Omental fat pad (tissue), 4 donors: ENCODE data around the gene TRAM2. TPM values are rescaled to one million over a fixed set of nuclear protein-coding genes. Genes with fewer than 3 reads are reported as not detected.

Source experiments
- ATAC-seq: fragments of 150-250 bp; one replicate; pipeline ENCODE4 v1.9.1; 2016; ENCODE audit warnings: mild to moderate bottlenecking, moderate library complexity; ENCODE audit not compliant: low FRiP score
- DNase-seq: peaks from one replicate; pipeline ENCODE4 v3.0.0-alpha.2; 2019; ENCODE audit warnings: low spot score
- total RNA-seq, 4 donors: library from RNA; depleted of rRNA; stranded (reverse); fragments of >200 nt; gene quantifications; one replicate each; pipeline ENCODE4 v1.1.0, GENCODE V29; 2016
- TF ChIP-seq, protein P1 (sequence below), 3 donors: fragments of 450-650 bp; IDR thresholded peaks; one replicate each; pipeline ENCODE4 v1.5.1; 2016 to 2017; ENCODE audit warnings: antibody characterized with exemption in 3 of 3, mild to moderate bottlenecking in 3 of 3, moderate library complexity in 2 of 3

Gene TRAM2
- total RNA-seq, 4 donors from 2014 or later: 17.8 to 29.8 (median 26.3) TPM

DNA sequence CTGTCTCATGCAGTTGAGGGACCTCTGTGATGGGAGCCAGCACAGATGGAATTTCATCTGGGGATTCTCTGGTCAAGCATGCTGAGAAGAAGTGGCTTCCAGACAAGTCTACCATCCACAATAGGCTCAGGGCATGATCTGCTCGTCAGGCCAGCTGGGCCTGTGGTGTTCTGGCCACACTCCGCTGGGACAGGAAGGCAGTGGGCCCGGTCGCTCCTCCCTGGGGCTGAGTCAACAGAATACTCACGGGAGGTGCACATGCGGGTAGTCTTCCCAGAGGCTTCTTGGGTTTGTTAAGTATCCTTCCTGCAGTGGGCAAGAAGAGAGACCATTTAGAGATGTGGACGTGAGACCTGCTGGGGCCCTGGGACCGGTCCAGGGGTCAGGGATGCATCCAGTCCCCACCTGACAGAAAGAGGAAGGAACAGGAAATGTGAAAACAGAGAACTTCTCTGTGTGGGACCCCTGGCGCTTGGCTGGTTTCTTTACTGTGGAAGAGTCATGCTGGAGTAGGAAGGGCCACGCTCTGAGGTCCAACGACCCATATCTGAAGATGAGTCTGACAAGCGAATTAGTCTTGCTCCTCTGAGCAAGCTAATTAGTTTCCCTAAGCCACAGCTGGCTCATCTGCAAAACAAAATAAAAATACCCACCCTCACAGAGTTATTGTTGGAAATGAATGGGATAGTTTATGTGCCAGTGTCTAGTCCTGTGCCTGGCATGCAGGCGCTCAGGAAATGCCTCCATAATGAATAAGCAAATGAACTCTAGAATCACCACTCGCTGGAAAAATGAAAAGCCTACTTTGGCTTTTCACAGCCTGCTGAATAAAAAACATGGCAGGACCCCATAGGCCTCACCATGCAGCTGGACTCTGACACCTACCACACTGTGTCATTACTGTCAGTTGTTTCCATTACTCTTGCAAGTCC, 67.3 kb downstream of the TRAM2 start:
- ATAC-seq (no peak), DNase-seq (no peak)
- TF ChIP-seq, protein P1, sequence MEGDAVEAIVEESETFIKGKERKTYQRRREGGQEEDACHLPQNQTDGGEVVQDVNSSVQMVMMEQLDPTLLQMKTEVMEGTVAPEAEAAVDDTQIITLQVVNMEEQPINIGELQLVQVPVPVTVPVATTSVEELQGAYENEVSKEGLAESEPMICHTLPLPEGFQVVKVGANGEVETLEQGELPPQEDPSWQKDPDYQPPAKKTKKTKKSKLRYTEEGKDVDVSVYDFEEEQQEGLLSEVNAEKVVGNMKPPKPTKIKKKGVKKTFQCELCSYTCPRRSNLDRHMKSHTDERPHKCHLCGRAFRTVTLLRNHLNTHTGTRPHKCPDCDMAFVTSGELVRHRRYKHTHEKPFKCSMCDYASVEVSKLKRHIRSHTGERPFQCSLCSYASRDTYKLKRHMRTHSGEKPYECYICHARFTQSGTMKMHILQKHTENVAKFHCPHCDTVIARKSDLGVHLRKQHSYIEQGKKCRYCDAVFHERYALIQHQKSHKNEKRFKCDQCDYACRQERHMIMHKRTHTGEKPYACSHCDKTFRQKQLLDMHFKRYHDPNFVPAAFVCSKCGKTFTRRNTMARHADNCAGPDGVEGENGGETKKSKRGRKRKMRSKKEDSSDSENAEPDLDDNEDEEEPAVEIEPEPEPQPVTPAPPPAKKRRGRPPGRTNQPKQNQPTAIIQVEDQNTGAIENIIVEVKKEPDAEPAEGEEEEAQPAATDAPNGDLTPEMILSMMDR (IDR thresholded peaks at IDR 0.05): no peak

DNA sequence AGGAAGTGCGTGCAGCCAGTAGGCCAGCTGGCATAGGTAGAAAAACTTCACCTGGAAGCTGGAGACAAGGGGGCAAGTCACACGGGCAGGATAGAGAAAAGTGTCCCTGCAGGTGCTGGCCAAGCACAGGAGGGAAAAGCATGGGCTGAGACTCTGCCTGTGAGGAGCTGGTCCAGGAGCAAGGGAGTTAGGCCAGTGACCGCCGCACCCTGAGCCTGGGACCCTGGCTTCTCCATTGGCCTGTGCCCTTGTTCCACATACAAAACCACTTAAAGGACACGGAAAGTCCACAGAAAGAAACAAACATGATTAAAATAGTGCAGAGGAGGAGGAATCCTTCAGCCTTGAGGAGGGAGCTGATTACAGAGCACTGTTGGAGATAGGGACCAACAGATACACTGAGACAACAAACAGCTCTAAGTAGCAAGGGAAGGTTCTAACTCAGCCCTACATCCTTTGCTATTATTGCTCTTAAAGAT, 68.6 kb downstream of the TRAM2 start:
- no peak for DNase-seq

DNA sequence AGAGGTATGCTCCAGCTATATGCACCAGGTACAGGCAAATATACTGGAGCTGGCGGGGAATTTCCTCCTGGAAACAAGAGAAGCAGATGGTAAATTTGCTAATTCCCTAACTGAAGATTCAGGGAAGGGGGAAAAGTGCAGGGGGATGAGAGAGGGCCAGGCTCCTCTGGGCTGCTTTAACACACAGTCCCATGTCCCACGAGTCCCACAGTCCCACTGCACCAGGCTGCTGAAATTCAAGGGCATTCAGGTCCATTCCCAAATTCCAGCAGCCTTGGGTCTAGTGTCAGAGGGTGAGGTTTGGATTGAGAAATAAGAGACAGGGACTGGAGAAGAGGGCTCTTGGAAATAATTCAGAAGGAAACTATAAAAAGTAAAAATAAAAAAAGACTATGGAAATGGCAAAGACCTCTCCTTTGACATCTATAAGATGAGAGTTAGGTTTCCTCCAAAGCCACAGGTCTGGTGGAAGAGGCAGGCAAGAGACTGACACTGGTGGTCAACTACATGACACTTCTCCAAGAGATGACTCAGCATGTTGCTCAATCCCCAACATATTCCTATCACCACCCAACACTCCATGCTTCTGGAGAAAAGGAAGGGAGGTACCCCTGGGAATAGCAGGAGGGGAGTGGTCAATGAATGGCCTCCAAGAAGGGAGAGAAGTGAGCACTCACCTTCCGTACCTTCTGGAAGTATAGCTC, 69.2 kb downstream of the TRAM2 start:
- TF ChIP-seq, protein P1 (IDR thresholded peaks at IDR 0.05): no peak
- ATAC-seq: no peak

More for the DNA sequence above, 68.6 kb downstream of the TRAM2 start:
- no peak for ATAC-seq
- TF ChIP-seq, protein P1 (IDR thresholded peaks at IDR 0.05): no peak

DNA sequence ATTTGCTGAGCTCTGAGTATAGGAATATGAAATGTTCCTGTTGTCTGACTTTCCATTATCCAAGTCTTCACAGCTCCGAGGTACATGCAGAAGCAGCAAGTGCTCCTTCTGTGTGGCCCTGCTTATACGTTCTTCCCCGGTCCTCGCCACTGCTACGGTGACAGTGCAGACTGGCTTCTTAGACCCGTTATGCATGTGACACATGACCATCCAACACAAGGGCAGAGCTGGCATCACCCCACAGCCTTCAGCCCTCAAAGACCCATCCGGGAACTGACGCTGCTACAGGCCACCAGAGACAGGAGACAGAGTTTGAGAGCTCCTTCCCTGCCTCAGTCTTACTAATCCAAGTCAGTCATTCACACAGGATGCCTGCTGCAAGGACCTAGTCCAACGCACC, 70.4 kb downstream of the TRAM2 start:
- no peak for ATAC-seq
- no peak for DNase-seq
- TF ChIP-seq, protein P1 (IDR thresholded peaks at IDR 0.05): no peak

More for the DNA sequence above, 69.2 kb downstream of the TRAM2 start:
- DNase-seq: no peak

DNA sequence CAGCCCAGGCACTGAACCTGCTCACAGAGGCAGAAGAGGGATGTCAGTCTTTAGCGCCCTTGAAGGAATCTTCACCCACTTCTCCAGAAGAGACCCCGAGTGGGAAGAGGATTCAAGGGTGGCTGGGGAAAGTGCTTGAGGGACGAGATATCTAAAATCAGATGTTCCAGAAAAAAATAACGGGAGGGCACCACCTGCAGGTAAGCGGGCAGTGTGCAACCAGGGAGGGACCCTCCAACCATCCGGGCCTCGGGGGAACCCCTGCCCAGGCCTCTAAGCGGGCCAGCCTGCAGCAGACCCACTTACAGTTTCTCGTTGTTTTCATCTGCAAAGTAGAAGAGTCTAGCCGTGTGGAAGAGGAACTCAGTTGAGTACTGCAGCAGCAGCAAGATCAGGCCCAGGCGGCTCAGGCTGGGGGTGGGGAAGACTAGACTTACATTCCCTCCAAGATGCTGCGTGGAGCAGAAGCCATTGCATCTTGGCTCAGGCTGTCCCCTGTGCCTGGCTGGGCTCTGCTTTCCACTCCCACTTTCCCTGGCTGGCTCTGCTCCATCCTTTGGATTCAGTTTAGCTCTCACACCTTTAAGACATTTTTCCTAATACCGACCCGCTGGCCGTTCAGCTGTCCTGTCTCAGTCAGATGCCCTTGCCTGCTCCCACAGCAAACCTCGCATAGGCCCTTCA, 71.0 kb downstream of the TRAM2 start:
- no peak for DNase-seq
- no peak for ATAC-seq
- TF ChIP-seq, protein P1 (IDR thresholded peaks at IDR 0.05): no peak

DNA sequence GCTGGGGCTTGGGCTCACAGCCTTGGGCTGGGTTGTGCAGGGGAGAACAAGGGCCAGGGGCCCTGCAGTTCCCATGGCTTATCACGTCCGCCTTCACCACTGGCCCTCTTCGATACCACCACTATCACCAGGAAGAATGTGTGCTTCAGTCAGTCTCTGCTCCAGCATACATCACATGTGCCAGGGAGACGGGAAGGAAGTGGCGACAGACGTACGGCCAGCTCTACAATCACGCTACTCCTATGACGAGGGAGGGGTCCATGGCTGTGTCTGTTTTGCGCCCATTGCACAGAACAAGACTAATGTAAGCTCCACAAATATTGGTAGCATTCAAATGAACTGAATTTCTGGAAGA, 72.1 kb downstream of the TRAM2 start:
- no peak for ATAC-seq
- TF ChIP-seq, protein P1 (IDR thresholded peaks at IDR 0.05): no peak
- DNase-seq: no peak
